Activated effector memory CD4-positive, alpha-beta T cell treated with anti-CD3 and anti-CD28 coated beads, Interleukin-2, amount 50 U/mL, for 16 hours (primary cell): Measurements from ENCODE around the gene DGLUCY.
"Not testable (repeated sequence)": the region's sequence is repeated elsewhere in the genome, so short reads cannot be mapped to it uniquely, and the experiment has no call there.

Experiments
- DNase-seq: peaks from one replicate; pipeline ENCODE4 v3.0.0-alpha.2; 2020

DGLUCY gene

GRCh38 chr14:91113829-91114078 is at the start of gene DGLUCY:
DGLUCY (plus strand) TSS chr14:91114073; CDS start chr14:91160295, 46,222 bp downstream.
- no peak for DNase-seq

GRCh38 chr14:91065266-91065665 is 48.6 kb upstream of the DGLUCY start:
- no peak for DNase-seq

DNA sequence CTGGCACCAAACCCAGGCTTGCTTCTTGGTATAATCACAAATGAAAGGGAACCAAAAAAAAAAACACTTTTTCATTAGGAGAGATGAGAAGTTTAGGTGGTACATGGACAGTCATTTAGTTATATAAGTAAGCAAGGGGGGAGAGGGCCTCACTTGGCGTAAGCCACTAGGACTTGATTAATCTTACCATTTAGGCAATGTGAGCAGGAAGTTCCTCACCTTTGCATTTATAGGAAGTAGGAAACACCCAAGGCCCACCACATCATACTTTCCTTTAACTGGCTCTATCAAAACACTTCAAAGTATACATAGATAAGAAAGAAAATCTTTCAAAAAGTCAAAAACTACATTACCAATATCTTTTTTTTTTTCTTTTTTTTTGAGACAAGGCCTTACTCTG is 46.7 kb upstream of the DGLUCY start:
- no peak for DNase-seq

- no peak for DNase-seq
Measured at GRCh38 chr14:91068642-91069041, 45.2 kb upstream of the DGLUCY start.

- no peak for DNase-seq
Measured at GRCh38 chr14:91070572-91070971, 43.3 kb upstream of the DGLUCY start.

DNA sequence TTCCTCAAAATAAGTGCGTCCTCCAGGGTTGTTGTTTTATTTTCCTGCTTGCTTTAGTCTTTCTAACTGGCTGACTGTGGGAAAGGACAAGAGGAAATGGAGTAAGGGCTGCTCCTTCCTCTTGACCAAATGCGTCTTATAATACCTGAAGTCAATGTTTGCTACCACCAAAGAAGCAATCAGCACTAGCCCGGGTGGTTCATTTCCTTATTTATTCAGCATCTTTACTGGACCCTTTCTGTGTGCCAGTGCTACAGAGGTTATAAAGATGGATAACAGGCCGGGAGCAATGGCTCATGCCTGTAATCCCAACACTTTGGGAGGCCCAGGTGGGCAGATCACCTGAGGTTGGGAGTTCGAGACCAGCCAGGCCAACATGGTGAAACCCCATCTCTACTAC is 38.3 kb upstream of the DGLUCY start:
- DNase-seq: no peak

DNA sequence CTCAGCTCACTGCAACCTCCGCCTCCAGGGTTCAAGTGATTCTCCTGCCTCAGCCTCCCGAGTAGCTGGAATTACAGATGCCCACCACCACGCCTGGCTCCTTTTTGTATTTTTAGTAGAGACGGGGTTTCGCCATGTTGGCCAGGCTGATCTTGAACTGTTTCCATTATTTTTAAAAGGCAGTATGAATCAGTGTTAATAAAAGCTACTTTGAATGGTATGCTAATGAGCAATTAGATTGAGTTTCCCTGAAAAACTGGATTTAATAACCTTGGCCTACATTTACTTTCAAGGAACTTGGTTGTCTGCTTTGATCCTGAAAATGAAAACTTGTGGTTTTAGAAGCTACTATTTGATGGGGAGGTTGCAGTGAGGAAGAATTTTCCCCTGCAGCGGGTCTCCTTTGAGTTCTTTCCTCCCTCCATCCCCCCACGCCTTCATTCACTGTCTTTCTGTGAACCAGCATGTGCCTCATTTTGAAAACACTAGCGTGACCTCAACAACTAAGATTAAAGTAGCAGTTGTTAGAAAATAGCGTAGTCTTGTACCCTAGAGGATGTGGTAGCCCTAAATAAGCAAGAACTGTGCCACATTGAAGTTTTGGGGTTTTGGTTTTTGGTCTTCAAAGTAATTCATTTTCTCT is 35.7 kb upstream of the DGLUCY start:
- DNase-seq: peak; percentile 75

DNA sequence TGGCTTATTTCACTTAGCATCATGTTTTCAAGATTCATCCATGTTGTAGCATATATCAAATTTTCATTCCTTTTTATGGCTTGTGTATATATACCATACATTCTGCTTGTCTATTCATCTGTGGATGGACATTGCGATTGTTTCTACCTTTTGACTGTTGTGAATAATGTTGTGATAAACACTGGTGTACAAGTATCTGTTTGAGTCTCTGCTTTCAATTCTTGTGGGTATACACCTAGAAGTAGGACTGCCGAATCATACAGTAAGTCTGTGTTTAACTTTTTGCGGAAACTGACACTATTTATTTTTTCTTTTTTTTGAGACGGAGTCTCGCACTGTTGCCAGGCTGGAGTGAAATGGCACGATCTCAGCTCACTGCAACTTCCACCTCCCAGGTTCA is 33.8 kb upstream of the DGLUCY start:
- DNase-seq: no peak

DNA sequence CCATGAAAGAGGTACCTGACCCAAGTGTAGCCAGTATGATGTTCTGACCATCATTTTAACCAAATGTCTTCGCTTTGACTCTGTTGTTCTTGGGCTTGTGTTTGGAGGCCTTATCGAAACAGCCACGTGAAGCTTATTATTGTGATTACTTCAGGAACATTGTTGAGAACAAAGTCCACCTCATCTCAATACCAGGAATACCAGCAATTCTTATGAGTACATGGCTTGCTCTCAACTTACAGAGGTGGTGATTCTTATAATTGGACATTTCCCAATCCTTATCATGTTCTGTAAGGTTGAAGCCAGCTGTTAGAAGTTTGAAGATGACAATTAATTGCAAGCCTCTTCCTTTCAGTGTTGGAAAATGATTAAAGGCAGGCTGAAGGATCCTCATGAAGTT is 31.6 kb upstream of the DGLUCY start:
- DNase-seq: no peak

GRCh38 chr14:91084516-91084915 is 29.4 kb upstream of the DGLUCY start:
- no peak for DNase-seq

DNA sequence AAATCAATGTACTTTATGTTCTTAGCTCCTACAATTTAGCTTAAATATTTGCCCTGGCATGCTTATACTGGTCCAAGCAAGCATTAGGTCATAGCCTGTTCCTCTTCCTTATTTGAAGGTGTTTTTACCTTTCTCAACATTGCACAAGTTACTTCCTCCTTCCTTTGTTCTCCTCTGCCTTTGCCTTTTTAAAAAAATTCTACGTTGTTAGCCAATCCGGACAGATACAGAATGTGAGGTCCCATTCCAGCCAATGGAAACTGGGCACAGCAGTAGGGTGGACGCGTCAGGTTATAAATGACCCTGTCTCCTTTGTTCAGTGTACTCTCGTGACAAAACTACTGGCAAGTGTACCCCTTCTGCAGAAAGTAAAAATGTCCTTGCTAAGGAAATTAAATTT is 26.4 kb upstream of the DGLUCY start:
- DNase-seq: not testable (repeated sequence)

DNA sequence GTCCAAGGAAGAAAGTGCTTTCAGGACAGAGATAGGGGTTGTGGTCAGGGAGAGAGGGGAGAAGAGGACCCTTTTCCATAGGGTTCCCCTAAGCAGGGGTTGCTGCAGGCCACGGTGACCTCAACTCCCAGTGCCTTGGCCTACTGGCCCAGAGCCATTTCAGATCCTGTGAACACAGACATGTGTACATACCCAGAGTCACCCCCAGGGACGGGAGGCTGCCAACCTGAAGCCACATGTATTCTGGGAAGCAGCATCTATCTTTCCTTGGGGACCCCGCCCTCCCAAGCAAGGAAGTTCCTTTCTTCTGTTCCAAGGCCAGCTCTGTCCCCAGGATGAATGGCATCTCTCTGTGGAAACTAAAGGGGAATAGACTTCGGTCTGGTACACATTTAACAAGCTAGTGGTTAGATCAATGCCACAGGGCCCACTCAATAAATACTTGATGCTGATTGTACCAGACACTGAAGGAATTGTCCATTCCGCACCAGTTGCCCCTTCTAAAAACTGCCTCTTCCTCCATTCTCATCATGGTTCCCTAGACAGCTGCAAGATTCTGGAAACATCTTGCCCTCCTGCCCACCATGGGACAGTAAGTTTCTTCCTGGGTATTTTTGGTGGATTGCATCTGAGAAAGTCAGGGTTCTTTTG is 25.2 kb upstream of the DGLUCY start:
- DNase-seq: no peak

DNA sequence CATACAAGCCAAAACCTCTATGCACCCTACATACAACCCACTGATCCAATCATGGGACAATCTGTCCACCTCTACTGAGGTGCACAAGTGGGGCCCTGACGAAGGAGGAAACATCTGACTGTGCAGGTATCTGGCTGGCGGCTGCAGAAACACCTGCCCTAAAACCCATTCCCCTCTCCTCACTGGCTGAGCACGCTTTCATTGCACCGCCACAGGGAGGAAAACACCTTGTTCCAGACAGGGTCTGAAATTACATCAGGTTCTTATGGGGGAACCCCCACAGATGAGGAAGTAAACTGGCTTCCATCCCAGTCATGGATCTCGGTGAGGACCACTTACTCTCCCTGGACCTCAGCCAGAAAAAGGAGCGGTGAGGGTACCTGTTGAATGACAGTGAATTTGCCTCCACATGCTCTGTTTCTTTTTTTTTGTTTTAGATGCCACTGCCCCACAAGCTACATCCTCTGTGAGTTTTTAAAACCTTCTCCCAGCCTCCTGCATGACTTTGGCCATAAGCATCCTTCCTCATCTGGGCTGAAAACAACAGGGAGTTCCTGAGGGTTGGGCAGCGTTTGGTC is 23.8 kb upstream of the DGLUCY start:
- no peak for DNase-seq

- no peak for DNase-seq
Measured at GRCh38 chr14:91090743-91091142, 23.1 kb upstream of the DGLUCY start.

DNA sequence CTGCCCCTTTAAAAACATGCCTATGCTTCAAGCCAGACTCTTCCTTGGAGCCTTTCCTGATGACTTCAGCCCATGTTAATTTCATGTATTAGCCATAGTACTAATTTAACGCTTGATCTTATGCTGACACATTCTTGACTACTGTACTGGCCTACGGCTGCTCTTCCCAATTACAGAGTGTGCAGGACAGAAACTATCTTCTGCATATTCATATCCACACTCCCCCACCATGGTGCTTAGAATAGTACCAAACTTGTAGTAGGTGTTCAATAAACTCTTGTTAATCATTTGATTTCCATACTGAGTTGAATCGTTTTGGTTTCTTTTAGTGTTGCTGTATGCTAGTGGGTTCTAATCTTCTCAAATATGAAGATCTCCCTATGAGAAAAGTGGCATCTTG is 21.8 kb upstream of the DGLUCY start:
- no peak for DNase-seq

- not testable (repeated sequence) for DNase-seq
Measured at GRCh38 chr14:91093743-91094472, 20.0 kb upstream of the DGLUCY start.

- DNase-seq: no peak
Measured at GRCh38 chr14:91094772-91095171, 19.1 kb upstream of the DGLUCY start.

DNA sequence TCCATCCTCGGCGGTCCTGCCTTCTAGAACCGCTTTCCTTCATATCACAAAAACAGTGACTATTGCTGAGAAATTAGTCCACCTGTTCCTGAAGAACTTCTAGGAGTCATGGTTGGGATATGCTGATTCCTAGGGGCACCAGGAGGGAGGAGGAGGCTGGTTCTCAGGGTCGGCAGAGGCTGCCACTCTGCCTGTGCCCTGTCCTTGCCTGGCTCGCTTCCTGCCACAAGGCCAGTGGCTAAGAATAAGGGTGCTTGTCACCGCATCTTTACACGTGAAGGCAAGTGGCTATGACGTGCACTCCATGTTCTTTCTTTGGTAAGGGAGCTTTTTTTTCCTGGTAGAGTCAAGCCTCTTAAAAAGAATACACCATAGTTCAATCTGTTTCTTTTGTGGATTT is 18.7 kb upstream of the DGLUCY start:
- no peak for DNase-seq

DNA sequence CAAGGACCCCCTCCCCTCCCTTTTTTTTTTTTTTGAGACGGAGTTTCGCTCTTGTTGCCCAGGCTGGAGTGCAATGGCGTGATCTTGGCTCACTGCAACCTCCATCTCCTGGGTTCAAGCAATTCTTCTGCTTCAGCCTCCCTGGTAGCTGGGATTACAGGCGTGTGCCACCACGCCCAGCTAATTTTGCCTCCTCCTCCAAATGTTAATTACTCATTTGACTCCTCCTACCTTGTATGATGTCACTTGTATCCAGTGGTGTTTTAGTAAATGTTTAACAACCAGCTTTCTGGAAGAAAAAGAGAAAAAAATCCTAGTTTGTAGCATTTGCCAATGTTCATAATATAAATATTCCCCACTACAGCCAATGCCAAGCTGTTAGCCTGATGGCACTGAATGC is 16.2 kb upstream of the DGLUCY start:
- DNase-seq: not testable (repeated sequence)

DNA sequence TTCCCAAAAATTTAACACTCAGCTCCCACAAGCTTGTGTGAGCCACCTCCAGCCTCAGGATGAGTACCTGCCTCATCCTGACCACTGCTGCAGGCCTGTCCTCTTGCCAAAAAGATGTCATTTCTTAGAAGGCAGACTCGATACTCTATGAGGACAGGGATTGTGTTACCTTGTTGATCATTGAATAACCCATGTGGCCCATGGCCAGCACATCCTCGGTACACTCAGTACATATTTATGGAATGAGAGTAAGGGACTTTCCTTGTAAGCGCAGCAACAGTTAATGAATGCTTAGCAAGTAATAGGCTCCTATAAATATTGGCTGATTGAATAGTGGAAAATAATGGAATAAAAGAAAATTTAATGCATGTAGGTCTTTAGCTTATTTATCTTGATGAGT is 15.3 kb upstream of the DGLUCY start:
- no peak for DNase-seq

DNA sequence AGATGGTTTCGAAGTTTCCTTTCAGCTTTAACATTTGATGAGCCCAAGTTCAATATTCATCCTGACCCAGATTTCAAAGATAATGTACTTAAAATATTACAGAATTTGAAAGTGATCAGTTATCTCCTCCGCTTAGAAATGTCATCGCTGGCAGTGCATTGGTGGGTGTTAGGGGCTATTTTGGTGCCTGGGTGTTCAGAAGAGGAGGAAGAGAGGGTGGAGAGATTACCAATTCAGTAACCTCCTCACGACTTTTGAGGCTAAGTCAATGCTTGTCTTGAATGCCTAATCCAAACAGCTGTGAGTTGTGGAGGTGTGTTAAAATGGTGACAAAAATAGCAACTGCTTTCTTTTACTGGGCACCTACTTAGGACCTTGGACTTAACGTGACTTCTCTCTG is 13.8 kb upstream of the DGLUCY start:
- DNase-seq: no peak

GRCh38 chr14:91103116-91103515 is 10.8 kb upstream of the DGLUCY start:
- DNase-seq: no peak

- DNase-seq: peak; percentile 73
Measured at GRCh38 chr14:91108941-91109611, 4.8 kb upstream of the DGLUCY start.

GRCh38 chr14:91111443-91111842 is 2.4 kb upstream of the DGLUCY start:
- DNase-seq: no peak
